DND-41 (cell line): ENCODE measurements around the gene TTN.

ENCODE experiments used
- ATAC-seq: fragments of 200-7000 bp; cut with Tn5 transposase; 3 replicates; pipeline ENCODE4 v1.9.1; 2021; ENCODE audit warnings: low read depth; ENCODE audit not compliant: insufficient read depth
- DNase-seq: peaks from one replicate; pipeline ENCODE4 v3.0.0-alpha.2; 2020
- H2AFZ ChIP-seq: 2 replicates; pipeline ENCODE4 v1.6.0; 2012; ENCODE audit warnings: low read depth, low read length
- H3K27ac ChIP-seq: 2 replicates; pipeline ENCODE4 v1.5.1; 2012; ENCODE audit warnings: low read length, inconsistent platforms
- H3K27me3 ChIP-seq: fragments of 200-600 bp; sonication (generic); 2 replicates; pipeline ENCODE4 v1.6.0; 2012; ENCODE audit warnings: low read length, mild to moderate bottlenecking, inconsistent platforms; ENCODE audit not compliant: insufficient read depth, poor library complexity
- H3K36me3 ChIP-seq: 2 replicates; pipeline ENCODE4 v1.5.1; 2012; ENCODE audit warnings: low read length, inconsistent platforms; ENCODE audit not compliant: insufficient read depth
- H3K4me1 ChIP-seq: 2 replicates; pipeline ENCODE4 v1.5.1; 2012; ENCODE audit warnings: mild to moderate bottlenecking, low read length; ENCODE audit not compliant: insufficient read depth
- H3K4me2 ChIP-seq: 2 replicates; pipeline ENCODE4 v1.6.0; 2012; ENCODE audit warnings: mild to moderate bottlenecking, moderate library complexity, low read length, inconsistent platforms; ENCODE audit not compliant: insufficient read depth
- H3K4me3 ChIP-seq, 2 experiments: fragments of 200-600 bp in 1 of 2; shearing (Covaris generic) in 1 of 2; 2 replicates each; pipeline ENCODE4 v1.5.1; 2012 to 2016; ENCODE audit warnings: inconsistent platforms in 2 of 2, low read length in 2 of 2, mild to moderate bottlenecking in 2 of 2, low read depth in 1 of 2, moderate library complexity in 1 of 2
- H3K79me2 ChIP-seq: 2 replicates; pipeline ENCODE4 v1.6.0; 2012; ENCODE audit warnings: low read length, inconsistent platforms; ENCODE audit not compliant: insufficient read depth
- H3K9ac ChIP-seq: 2 replicates; pipeline ENCODE4 v1.6.0; 2012; ENCODE audit warnings: low read depth, mild to moderate bottlenecking, inconsistent platforms, low read length, moderate library complexity
- H3K9me3 ChIP-seq: 2 replicates; pipeline ENCODE4 v1.5.1; 2012; ENCODE audit warnings: low read length, moderate library complexity, mild to moderate bottlenecking, inconsistent platforms; ENCODE audit not compliant: insufficient read depth, severe bottlenecking
- H4K20me1 ChIP-seq: 2 replicates; pipeline ENCODE4 v1.6.0; 2012; ENCODE audit warnings: low read length; ENCODE audit not compliant: insufficient read depth
- CTCF ChIP-seq: IDR thresholded peaks from 2 replicates; pipeline ENCODE4 v1.5.1; 2012; ENCODE audit warnings: borderline replicate concordance, low read length, moderate library complexity, mild to moderate bottlenecking; ENCODE audit not compliant: poor library complexity, severe bottlenecking; ENCODE audit errors: extremely low read depth
- EZH2 ChIP-seq: IDR thresholded peaks from 3 replicates; pipeline ENCODE4 v1.6.1; 2012; ENCODE audit warnings: borderline replicate concordance, low read depth, mild to moderate bottlenecking, moderate library complexity, low read length, inconsistent platforms; ENCODE audit not compliant: severe bottlenecking

Gene TTN

GRCh38 chr2:178530131-178530530 lies 277.1 kb downstream of the TTN start:
- Histone ChIP-seq H3K36me3 (peaks cover 36% of the 10 kb centered on the region), H4K20me1 (no peaks in the 10 kb centered on the region), H3K4me1 (peaks cover 4% of the 10 kb centered on the region), H3K9ac (no peak overlapping the region), H3K79me2 (peaks cover 82% of the 10 kb centered on the region), H3K4me3 (no peak overlapping the region), H2AFZ (no peak overlapping the region), H3K27ac (no peak overlapping the region), H3K27me3 (no peaks in the 10 kb centered on the region), H3K9me3 (no peaks in the 10 kb centered on the region), H3K4me2 (no peak overlapping the region)
- no peak for DNase-seq
- TF ChIP-seq EZH2 (no peak), CTCF (no peak)
- ATAC-seq: no peak

- H2AFZ ChIP-seq: no peak overlapping the region
- no peaks in the 10 kb centered on the region for H3K27me3 ChIP-seq
- no peak for TF ChIP-seq CTCF
- TF ChIP-seq EZH2: no peak
- no peak overlapping the region for H3K4me3 ChIP-seq
- no peaks in the 10 kb centered on the region for H3K9me3 ChIP-seq
- DNase-seq: no peak
- no peak for ATAC-seq
- H3K4me1 ChIP-seq: peaks cover 8% of the 10 kb centered on the region
- peaks cover 33% of the 10 kb centered on the region for H3K36me3 ChIP-seq
- peaks cover 87% of the 10 kb centered on the region for H3K79me2 ChIP-seq
- H4K20me1 ChIP-seq: no peaks in the 10 kb centered on the region
- no peak overlapping the region for H3K27ac ChIP-seq
- no peak overlapping the region for H3K9ac ChIP-seq
- no peak overlapping the region for H3K4me2 ChIP-seq
These were observed 278.0 kb downstream of the TTN start for GRCh38 chr2:178529194-178529593.

DNA sequence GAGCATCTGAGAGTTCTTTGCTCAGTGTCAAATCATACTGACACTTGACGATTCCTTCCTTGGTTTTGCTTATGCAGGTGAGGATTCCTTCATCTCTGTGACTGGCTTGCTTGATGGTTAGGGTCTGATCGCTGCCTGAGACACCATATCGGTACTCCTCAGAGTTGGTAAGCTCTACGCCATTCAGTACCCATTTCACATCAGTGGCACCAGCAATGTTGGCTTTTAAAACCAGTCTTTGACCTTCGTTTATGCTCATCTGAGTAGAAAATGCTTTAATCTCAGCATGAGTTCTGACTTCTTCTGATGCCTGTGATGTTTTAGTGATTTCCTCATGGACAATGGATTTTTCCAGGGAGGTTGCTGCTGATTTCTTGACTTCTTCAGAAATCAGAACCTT lies 278.6 kb downstream of the TTN start:
- no peak overlapping the region for H3K4me2 ChIP-seq
- H3K79me2 ChIP-seq: peaks cover 90% of the 10 kb centered on the region
- peaks cover 13% of the 10 kb centered on the region for H3K4me1 ChIP-seq
- no peak overlapping the region for H3K4me3 ChIP-seq
- TF ChIP-seq EZH2 (no peak), CTCF (no peak)
- no peak overlapping the region for H2AFZ ChIP-seq
- ATAC-seq (no peak), DNase-seq (no peak)
- no peaks in the 10 kb centered on the region for H4K20me1 ChIP-seq
- H3K27ac ChIP-seq: no peak overlapping the region
- H3K27me3 ChIP-seq: no peaks in the 10 kb centered on the region
- H3K9me3 ChIP-seq: no peaks in the 10 kb centered on the region
- H3K36me3 ChIP-seq: peaks cover 28% of the 10 kb centered on the region
- H3K9ac ChIP-seq: no peak overlapping the region

DNA sequence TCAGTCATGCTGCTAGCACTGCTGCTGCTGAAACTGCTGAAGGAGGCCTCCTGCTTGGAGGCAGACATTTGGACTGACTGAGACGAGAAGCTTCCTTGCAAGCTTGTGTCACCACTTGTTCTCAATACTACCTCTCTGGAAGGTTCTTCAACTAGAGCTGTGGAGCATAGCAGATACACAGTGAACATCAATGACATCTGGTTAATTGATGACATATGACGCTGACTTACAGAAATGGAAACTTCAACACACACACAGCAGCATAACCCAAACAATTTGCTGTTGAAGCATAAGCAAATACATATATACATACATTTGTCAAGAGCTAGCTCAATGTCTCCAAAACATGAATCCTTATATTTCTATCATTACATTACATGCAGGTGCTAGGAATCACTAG lies 279.6 kb downstream of the TTN start:
- no peaks in the 10 kb centered on the region for H4K20me1 ChIP-seq
- H3K27ac ChIP-seq: no peak overlapping the region
- no peak overlapping the region for H3K4me2 ChIP-seq
- H3K9me3 ChIP-seq: no peaks in the 10 kb centered on the region
- no peak overlapping the region for H2AFZ ChIP-seq
- H3K9ac ChIP-seq: no peak overlapping the region
- no peak for ATAC-seq
- peaks cover 18% of the 10 kb centered on the region for H3K36me3 ChIP-seq
- H3K4me3 ChIP-seq: no peak overlapping the region
- peaks cover 86% of the 10 kb centered on the region for H3K79me2 ChIP-seq
- no peaks in the 10 kb centered on the region for H3K27me3 ChIP-seq
- TF ChIP-seq EZH2 (no peak), CTCF (no peak)
- H3K4me1 ChIP-seq: peaks cover 16% of the 10 kb centered on the region
- no peak for DNase-seq
